ENCODE measurements around the gene ADH1B.

- TF ChIP-seq CTCF (IDR thresholded peaks at IDR 0.05) (no peak), POLR2A (IDR thresholded peaks at IDR 0.05) (no peak)
Observed at GRCh38 chr4:99293357-99293756, 27.8 kb downstream of the ADH1B start.

Measured in adrenal gland (tissue), 5 donors.